SK-N-SH treated with all-trans-retinoic acid at 6 μM for 48 hours (cell line): ENCODE data around the gene ACP4.

Experiments used
- PPARA ChIP-seq: fragments of 250-450 bp; sonication (Bioruptor Pico); IDR thresholded peaks from 2 replicates; pipeline ENCODE4 v1.5.0; 2020; ENCODE audit warnings: mild to moderate bottlenecking, borderline replicate concordance
- RARB ChIP-seq: fragments of 250-450 bp; sonication (Bioruptor Pico); IDR thresholded peaks from 2 replicates; pipeline ENCODE4 v1.8.0; 2021; ENCODE audit warnings: mild to moderate bottlenecking, moderate library complexity

GRCh38 chr19:50814883-50815282 lies 24.7 kb downstream of the ACP4 start:
- TF ChIP-seq PPARA (CRISPR knock-in tag) (no peak), RARB (no peak)
